B cell (primary cell): ENCODE results near the gene DNAJB8. TPM values are rescaled to one million over a fixed set of nuclear protein-coding genes. Genes with fewer than 3 reads are reported as not detected.

Experiments
- ATAC-seq: fragments of 200-7000 bp; cut with Tn5 transposase; one replicate; pipeline ENCODE4 v1.10.0; 2021; ENCODE audit warnings: low read depth, mild to moderate bottlenecking, moderate number of reproducible peaks, moderate library complexity
- CTCF ChIA-PET: fragments of 350-600 bp; sonication (Branson Sonifier 250); formaldehyde crosslinking; loops from one replicate; lab custom pipeline; 2021; ENCODE audit warnings: antibody characterized with exemption, inconsistent platforms; lab: Charles Lee
- POLR2A ChIA-PET: fragments of 350-600 bp; sonication (Branson Sonifier 250); formaldehyde crosslinking; loops from one replicate; lab custom pipeline; 2021; ENCODE audit warnings: antibody characterized with exemption; lab: Charles Lee
- DNase-seq: peaks from one replicate; pipeline ENCODE4 v3.0.0; 2013
- H2AFZ ChIP-seq: 2 replicates; pipeline ENCODE4 v1.6.1; 2012; ENCODE audit warnings: mild to moderate bottlenecking, low read depth, low read length; ENCODE audit not compliant: insufficient read depth, poor library complexity, severe bottlenecking
- H3K27ac ChIP-seq, 2 donors: 1 replicate in 1 of 2; 2 replicates in 1 of 2; pipeline ENCODE4 v1.5.1; 2012 to 2013; ENCODE audit warnings: low read length in 2 of 2, mild to moderate bottlenecking in 2 of 2, moderate library complexity in 1 of 2
- H3K27me3 ChIP-seq, 4 experiments: fragments of 200-600 bp in 1 of 4; sonication (generic) in 1 of 4; replicated peaks in 1 of 4; 1 replicate in 2 of 4; 2 replicates in 2 of 4; pipeline versions ENCODE4 v1.6.1 to v1.7.0; 2013 to 2016; ENCODE audit warnings: low read length in 3 of 4, mild to moderate bottlenecking in 2 of 4, mixed read lengths in 1 of 4, moderate library complexity in 1 of 4; ENCODE audit not compliant: insufficient read depth in 4 of 4, control insufficient read depth in 3 of 4; ENCODE audit errors: control extremely low read depth in 1 of 4
- H3K36me3 ChIP-seq, 2 experiments: replicated peaks in 1 of 2; 1 replicate in 1 of 2; 2 replicates in 1 of 2; pipeline versions ENCODE4 v1.6.1 to v1.7.1; 2013; ENCODE audit warnings: low read length in 1 of 2; ENCODE audit not compliant: insufficient read depth in 2 of 2, control insufficient read depth in 1 of 2; ENCODE audit errors: control extremely low read depth in 1 of 2, extremely low read depth in 1 of 2
- H3K4me1 ChIP-seq, 2 donors: fragments of 200-600 bp in 1 of 2; sonication (generic) in 1 of 2; 1 replicate in 1 of 2; 2 replicates in 1 of 2; pipeline versions ENCODE4 v1.5.1 to v1.6.1; 2013 to 2017; ENCODE audit warnings: low read length in 2 of 2; ENCODE audit not compliant: control insufficient read depth in 2 of 2, insufficient read depth in 2 of 2
- H3K4me2 ChIP-seq: replicated peaks from 2 replicates; pipeline ENCODE3; 2012; ENCODE audit warnings: mild to moderate bottlenecking, low read depth, low read length; ENCODE audit not compliant: poor library complexity, severe bottlenecking
- H3K4me3 ChIP-seq, 5 experiments: fragments of 200-600 bp in 1 of 5; sonication (generic) in 1 of 5; 1 replicate in 3 of 5; 2 replicates in 2 of 5; pipeline versions ENCODE4 v1.5.1 to v1.7.0; 2011 to 2016; ENCODE audit warnings: low read length in 4 of 5, mild to moderate bottlenecking in 4 of 5, low read depth in 2 of 5, control low read depth in 1 of 5, moderate library complexity in 1 of 5; ENCODE audit not compliant: insufficient read depth in 1 of 5; ENCODE audit errors: control extremely low read depth in 1 of 5, extremely low read depth in 1 of 5
- H3K79me2 ChIP-seq: fragments of 200-600 bp; sonication (generic); one replicate; pipeline ENCODE4 v1.6.0; 2016; ENCODE audit warnings: low read length; ENCODE audit not compliant: control insufficient read depth, insufficient read depth
- H3K9ac ChIP-seq: fragments of 200-600 bp; sonication (generic); 2 replicates; pipeline ENCODE4 v1.6.1; 2017; ENCODE audit warnings: mild to moderate bottlenecking, low read length, moderate library complexity
- H3K9me3 ChIP-seq, 3 donors: one replicate each; pipeline versions ENCODE4 v1.6.1 to v1.7.1; 2013; ENCODE audit warnings: low read length in 2 of 3; ENCODE audit not compliant: control insufficient read depth in 2 of 3, insufficient read depth in 1 of 3; ENCODE audit errors: control extremely low read depth in 1 of 3
- H4K20me1 ChIP-seq: 2 replicates; pipeline ENCODE4 v1.6.0; 2012; ENCODE audit warnings: mild to moderate bottlenecking, low read length; ENCODE audit not compliant: insufficient read depth, control insufficient read depth, poor library complexity, severe bottlenecking
- H3K27ac Mint-ChIP-seq: one replicate; pipeline ENCODE4 v1.8.0; 2021; ENCODE audit warnings: mixed read lengths
- H3K27me3 Mint-ChIP-seq: one replicate; pipeline ENCODE4 v1.8.0; 2021; ENCODE audit warnings: mixed read lengths
- H3K4me1 Mint-ChIP-seq: one replicate; pipeline ENCODE4 v1.8.0; 2021; ENCODE audit warnings: mixed read lengths
- H3K4me3 Mint-ChIP-seq: one replicate; pipeline ENCODE4 v1.8.0; 2021; ENCODE audit warnings: mixed read lengths
- H3K9me3 Mint-ChIP-seq: one replicate; pipeline ENCODE4 v1.8.0; 2022; ENCODE audit warnings: mixed read lengths; ENCODE audit not compliant: insufficient read depth
- CTCF ChIP-seq: fragments of 200-600 bp; IDR thresholded peaks from one replicate; pipeline ENCODE4 v1.8.0; 2022; ENCODE audit warnings: antibody characterized with exemption, mild to moderate bottlenecking
- EZH2 ChIP-seq: IDR thresholded peaks from 2 replicates; pipeline ENCODE4 v1.6.1; 2012; ENCODE audit warnings: borderline replicate concordance, low read depth, mild to moderate bottlenecking, moderate library complexity, low read length; ENCODE audit not compliant: insufficient read depth, poor library complexity, severe bottlenecking
- WGBS: methylation state at CpG from one replicate; pipeline ENCODE4 v1.1.5; 2013; ENCODE audit warnings: missing lambda C conversion rate; ENCODE audit not compliant: insufficient coverage; 5-methylcytosine and 5-hydroxymethylcytosine counted together
- intact Hi-C: fragments of 100-400 bp; cut with micrococcal nuclease; formaldehyde crosslinking; loops from one replicate; pipeline ENCODE4 v1.10.0; 2022
- polyA plus RNA-seq: library from polyadenylated mRNA; depleted of rRNA; stranded (reverse); fragments of >200 nt; gene quantifications from 2 replicates; pipeline ENCODE4 v1.2.3, GENCODE V29; 2012
- total RNA-seq, 2 donors: library from RNA; stranded (reverse); fragments of 120-200 nt in 1 of 2; gene quantifications; 1 replicate in 1 of 2; 2 replicates in 1 of 2; pipeline versions ENCODE4 v1.2.3 to v1.2.4, GENCODE V29; 2013 to 2022

DNAJB8 gene
- total and polyA plus RNA-seq, 2 donors (not counting 1 experiment from before 2014, with no cell fraction given), result not detected

- intact Hi-C loops, result no loop called here
- no peak overlapping the region for H3K27ac ChIP-seq
- no peaks in the 10 kb centered on the region for H3K4me1 ChIP-seq
- no peak for DNase-seq
- no peak for TF ChIP-seq EZH2
- no peak for TF ChIP-seq CTCF
- H3K4me2 ChIP-seq, result no peak overlapping the region
- no peaks in the 10 kb centered on the region for H3K9me3 ChIP-seq
- no peaks in the 10 kb centered on the region for H3K9me3 Mint-ChIP-seq
- 91% methylated on average over 20 of the region's 20 CpGs for WGBS
- no peak overlapping the region for H2AFZ ChIP-seq
- no peak overlapping the region for H3K27ac Mint-ChIP-seq
- H3K4me3 Mint-ChIP-seq, result no peak overlapping the region
- peaks cover 0 to 3% (median 0%) of the 10 kb centered on the region in 4 experiments for H3K27me3 ChIP-seq
- H3K79me2 ChIP-seq, result no peaks in the 10 kb centered on the region
- H3K4me1 Mint-ChIP-seq, result no peaks in the 10 kb centered on the region
- H3K27me3 Mint-ChIP-seq, result peaks cover 26% of the 10 kb centered on the region
- no peak overlapping the region for H3K4me3 ChIP-seq
- no peak overlapping the region for H3K9ac ChIP-seq
- ATAC-seq, result no peak
- POLR2A ChIA-PET, result no interaction called here
- CTCF ChIA-PET, result no interaction called here
- no peaks in the 10 kb centered on the region for H4K20me1 ChIP-seq
- H3K36me3 ChIP-seq, result no peaks in the 10 kb centered on the region
These were observed 3.8 kb downstream of the DNAJB8 start for GRCh38 chr3:128462931-128463330.

GRCh38 chr3:128462341-128462910, 4.3 kb downstream of the DNAJB8 start:
- DNase-seq (no peak), ATAC-seq (no peak)
- Histone ChIP-seq H3K9ac (no peak overlapping the region), H4K20me1 (no peaks in the 10 kb centered on the region), H3K36me3 (no peaks in the 10 kb centered on the region), H3K4me2 (no peak overlapping the region), H3K4me3 (no peak overlapping the region), H3K27me3 (peaks cover 0 to 3% (median 0%) of the 10 kb centered on the region in 4 experiments), H3K79me2 (no peaks in the 10 kb centered on the region), H3K4me1 (no peaks in the 10 kb centered on the region), H3K27ac (no peak overlapping the region), H2AFZ (no peak overlapping the region), H3K9me3 (no peaks in the 10 kb centered on the region)
- intact Hi-C loops, result no loop called here
- no peaks in the 10 kb centered on the region for H3K4me1 Mint-ChIP-seq
- ChIA-PET CTCF (no interaction called here), POLR2A (no interaction called here)
- 94% methylated on average over 23 of the region's 23 CpGs for whole genome bisulfite sequencing
- no peak overlapping the region for H3K27ac Mint-ChIP-seq
- H3K9me3 Mint-ChIP-seq, result no peaks in the 10 kb centered on the region
- peaks cover 26% of the 10 kb centered on the region for H3K27me3 Mint-ChIP-seq
- no peak for TF ChIP-seq CTCF
- TF ChIP-seq EZH2, result no peak
- H3K4me3 Mint-ChIP-seq, result no peak overlapping the region
